ENCODE data around the gene GALNT7.
"Not testable (repeated sequence)": the region's sequence is repeated elsewhere in the genome, so short reads cannot be mapped to it uniquely, and the experiment has no call there.

The GALNT7 gene

GRCh38 chr4:173192375-173193162 lies 24.0 kb downstream of the GALNT7 start:
- in situ Hi-C loops (cut with MboI; ENCODE audit: low sequenced_read_pairs) = no loop called here

GRCh38 chr4:173194157-173194556 lies 25.5 kb downstream of the GALNT7 start:
- in situ Hi-C loops (cut with MboI; ENCODE audit: low sequenced_read_pairs) = no loop called here

GRCh38 chr4:173195109-173195508 lies 26.5 kb downstream of the GALNT7 start:
- in situ Hi-C loops (cut with MboI; ENCODE audit: low sequenced_read_pairs) = no loop called here

- in situ Hi-C loops (cut with MboI; ENCODE audit: low sequenced_read_pairs) = no loop called here
Measured at GRCh38 chr4:173199553-173199952, 30.9 kb downstream of the GALNT7 start.

- in situ Hi-C loops (cut with MboI; ENCODE audit: low sequenced_read_pairs) = no loop called here
Measured at GRCh38 chr4:173200103-173200884, 31.7 kb downstream of the GALNT7 start.

GRCh38 chr4:173202395-173202794 lies 33.8 kb downstream of the GALNT7 start:
- in situ Hi-C loops (cut with MboI; ENCODE audit: low sequenced_read_pairs) = no loop called here

GRCh38 chr4:173205656-173206055 lies 37.0 kb downstream of the GALNT7 start:
- in situ Hi-C loops (cut with MboI; ENCODE audit: low sequenced_read_pairs) = no loop called here

GRCh38 chr4:173208420-173208819 lies 39.8 kb downstream of the GALNT7 start:
- in situ Hi-C loops (cut with MboI; ENCODE audit: low sequenced_read_pairs) = no loop called here

GRCh38 chr4:173211222-173211621 lies 42.6 kb downstream of the GALNT7 start:
- in situ Hi-C loops (cut with MboI; ENCODE audit: low sequenced_read_pairs) = no loop called here

GRCh38 chr4:173211838-173212237 lies 43.2 kb downstream of the GALNT7 start:
- in situ Hi-C loops (cut with MboI; ENCODE audit: low sequenced_read_pairs) = no loop called here

GRCh38 chr4:173212379-173212778 lies 43.8 kb downstream of the GALNT7 start:
- in situ Hi-C loops (cut with MboI; ENCODE audit: low sequenced_read_pairs) = no loop called here

- in situ Hi-C loops (cut with MboI; ENCODE audit: low sequenced_read_pairs) = no loop called here
Measured at GRCh38 chr4:173213296-173213695, 44.7 kb downstream of the GALNT7 start.

GRCh38 chr4:173214231-173214630 lies 45.6 kb downstream of the GALNT7 start:
- in situ Hi-C loops (cut with MboI; ENCODE audit: low sequenced_read_pairs) = no loop called here

GRCh38 chr4:173214661-173215060 lies 46.0 kb downstream of the GALNT7 start:
- in situ Hi-C loops (cut with MboI; ENCODE audit: low sequenced_read_pairs) = no loop called here

- in situ Hi-C loops (cut with MboI; ENCODE audit: low sequenced_read_pairs) = no loop called here
Measured at GRCh38 chr4:173217075-173217474, 48.5 kb downstream of the GALNT7 start.

- in situ Hi-C loops (cut with MboI; ENCODE audit: low sequenced_read_pairs) = no loop called here
Measured at GRCh38 chr4:173217727-173218126, 49.1 kb downstream of the GALNT7 start.

- in situ Hi-C loops (cut with MboI; ENCODE audit: low sequenced_read_pairs) = no loop called here
Measured at GRCh38 chr4:173218411-173219125, 50.0 kb downstream of the GALNT7 start.

GRCh38 chr4:173219126-173219437 lies 50.5 kb downstream of the GALNT7 start:
- in situ Hi-C loops (cut with MboI; ENCODE audit: low sequenced_read_pairs) = not testable (repeated sequence)

GRCh38 chr4:173223743-173224142 lies 55.1 kb downstream of the GALNT7 start:
- in situ Hi-C loops (cut with MboI; ENCODE audit: low sequenced_read_pairs) = no loop called here

GRCh38 chr4:173226401-173226888 lies 57.8 kb downstream of the GALNT7 start:
- in situ Hi-C loops (cut with MboI; ENCODE audit: low sequenced_read_pairs) = no loop called here

GRCh38 chr4:173227756-173228155 lies 59.1 kb downstream of the GALNT7 start:
- in situ Hi-C loops (cut with MboI; ENCODE audit: low sequenced_read_pairs) = no loop called here

GRCh38 chr4:173230062-173230461 lies 61.5 kb downstream of the GALNT7 start:
- in situ Hi-C loops (cut with MboI; ENCODE audit: low sequenced_read_pairs) = no loop called here

All from HL-60/S4 treated with phorbol 12-myristate 13-acetate at 8.2 ng/mL for 4 days and 3 days (cell line).